Measurements from ENCODE around the gene RLBP1.

The RLBP1 gene

DNA sequence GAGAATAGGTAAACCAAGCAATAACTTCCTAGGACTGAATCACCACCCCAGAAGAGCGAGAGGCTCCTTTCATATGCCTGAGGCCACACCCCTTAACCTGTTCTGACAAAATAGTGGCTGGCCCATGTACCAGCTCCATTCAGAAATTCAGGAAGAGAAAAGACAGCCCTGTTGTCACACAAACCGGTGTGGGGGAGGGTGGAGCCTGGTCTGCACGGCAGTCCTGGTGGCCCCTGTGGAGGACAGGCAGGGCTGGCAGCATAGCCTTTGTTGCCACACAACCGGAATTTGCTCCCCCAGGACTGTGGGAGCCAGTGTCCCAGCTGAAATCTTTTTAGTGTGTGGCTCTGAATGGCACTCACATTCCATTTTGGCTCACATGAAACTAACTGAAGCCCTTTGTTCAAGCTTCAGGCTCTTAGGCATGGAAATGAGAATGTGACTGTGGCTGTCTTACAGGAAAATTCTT, 23.8 kb downstream of the RLBP1 start:
- peaks cover 32% of the 10 kb centered on the region; the same call in 1 of the 2 replicates for H3K36me3 ChIP-seq (ENCODE audit: insufficient read depth, low read length)
- no peak overlapping the region for H3K4me3 ChIP-seq (ENCODE audit: low read length, poor library complexity, severe bottlenecking)
- no peak overlapping the region for H3K9ac ChIP-seq (ENCODE audit: low read depth, low read length, poor library complexity, severe bottlenecking)
- no peak for TF ChIP-seq EZH2phosphoT487 (IDR thresholded peaks at IDR 0.05; ENCODE audit: borderline replicate concordance)
- TF ChIP-seq, protein P1, sequence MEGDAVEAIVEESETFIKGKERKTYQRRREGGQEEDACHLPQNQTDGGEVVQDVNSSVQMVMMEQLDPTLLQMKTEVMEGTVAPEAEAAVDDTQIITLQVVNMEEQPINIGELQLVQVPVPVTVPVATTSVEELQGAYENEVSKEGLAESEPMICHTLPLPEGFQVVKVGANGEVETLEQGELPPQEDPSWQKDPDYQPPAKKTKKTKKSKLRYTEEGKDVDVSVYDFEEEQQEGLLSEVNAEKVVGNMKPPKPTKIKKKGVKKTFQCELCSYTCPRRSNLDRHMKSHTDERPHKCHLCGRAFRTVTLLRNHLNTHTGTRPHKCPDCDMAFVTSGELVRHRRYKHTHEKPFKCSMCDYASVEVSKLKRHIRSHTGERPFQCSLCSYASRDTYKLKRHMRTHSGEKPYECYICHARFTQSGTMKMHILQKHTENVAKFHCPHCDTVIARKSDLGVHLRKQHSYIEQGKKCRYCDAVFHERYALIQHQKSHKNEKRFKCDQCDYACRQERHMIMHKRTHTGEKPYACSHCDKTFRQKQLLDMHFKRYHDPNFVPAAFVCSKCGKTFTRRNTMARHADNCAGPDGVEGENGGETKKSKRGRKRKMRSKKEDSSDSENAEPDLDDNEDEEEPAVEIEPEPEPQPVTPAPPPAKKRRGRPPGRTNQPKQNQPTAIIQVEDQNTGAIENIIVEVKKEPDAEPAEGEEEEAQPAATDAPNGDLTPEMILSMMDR (conservative IDR thresholded peaks at IDR 0.05; ENCODE audit: low read length), result no peak
- no peaks in the 10 kb centered on the region for H3K79me2 ChIP-seq (ENCODE audit: insufficient read depth, low read length)
- H2AFZ ChIP-seq (ENCODE audit: low read length), result no peak overlapping the region
- H4K20me1 ChIP-seq (ENCODE audit: insufficient read depth, low read length, poor library complexity, severe bottlenecking), result no peaks in the 10 kb centered on the region
- no peaks in the 10 kb centered on the region for H3K9me2 ChIP-seq (replicated peaks; ENCODE audit: low read depth, low read length)
- no peaks in the 10 kb centered on the region for H3K9me3 ChIP-seq (ENCODE audit: insufficient read depth, low read depth, low read length)
- H3K27me3 ChIP-seq (ENCODE audit: insufficient read depth, low read length, poor library complexity, severe bottlenecking), result no peaks in the 10 kb centered on the region
- H3K4me2 ChIP-seq (ENCODE audit: low read depth, low read length, poor library complexity, severe bottlenecking), result no peak overlapping the region
- H3F3A ChIP-seq (ENCODE audit: low read depth), result no peaks in the 10 kb centered on the region
- no peaks in the 10 kb centered on the region for H3K4me1 ChIP-seq (ENCODE audit: insufficient read depth, low read length, poor library complexity, severe bottlenecking)

- Histone ChIP-seq H4K20me1 (ENCODE audit: insufficient read depth, low read length, poor library complexity, severe bottlenecking) (no peaks in the 10 kb centered on the region), H3K4me1 (ENCODE audit: insufficient read depth, low read length, poor library complexity, severe bottlenecking) (peaks cover 3% of the 10 kb centered on the region), H3F3A (ENCODE audit: low read depth) (no peaks in the 10 kb centered on the region), H3K9me2 (replicated peaks; ENCODE audit: low read depth, low read length) (no peaks in the 10 kb centered on the region), H3K9me3 (ENCODE audit: insufficient read depth, low read depth, low read length) (no peaks in the 10 kb centered on the region), H2AFZ (ENCODE audit: low read length) (no peak overlapping the region), H3K4me3 (ENCODE audit: low read length, poor library complexity, severe bottlenecking) (no peak overlapping the region), H3K27me3 (ENCODE audit: insufficient read depth, low read length, poor library complexity, severe bottlenecking) (no peaks in the 10 kb centered on the region), H3K9ac (ENCODE audit: low read depth, low read length, poor library complexity, severe bottlenecking) (no peak overlapping the region), H3K4me2 (ENCODE audit: low read depth, low read length, poor library complexity, severe bottlenecking) (no peak overlapping the region), H3K36me3 (ENCODE audit: insufficient read depth, low read length) (peaks cover 36% of the 10 kb centered on the region; the same call in 1 of the 2 replicates), H3K79me2 (ENCODE audit: insufficient read depth, low read length) (no peaks in the 10 kb centered on the region)
- no peak for TF ChIP-seq EZH2phosphoT487 (IDR thresholded peaks at IDR 0.05; ENCODE audit: borderline replicate concordance)
- TF ChIP-seq, protein P1 (conservative IDR thresholded peaks at IDR 0.05; ENCODE audit: low read length), result no peak
Observed at GRCh38 chr15:89196994-89197393, 24.4 kb downstream of the RLBP1 start.

- Histone ChIP-seq H4K20me1 (ENCODE audit: insufficient read depth, low read length, poor library complexity, severe bottlenecking) (no peaks in the 10 kb centered on the region), H3K36me3 (ENCODE audit: insufficient read depth, low read length) (peaks cover 41% of the 10 kb centered on the region; the same call in 1 of the 2 replicates), H3K27me3 (ENCODE audit: insufficient read depth, low read length, poor library complexity, severe bottlenecking) (no peaks in the 10 kb centered on the region), H3K4me2 (ENCODE audit: low read depth, low read length, poor library complexity, severe bottlenecking) (no peak overlapping the region), H3K4me3 (ENCODE audit: low read length, poor library complexity, severe bottlenecking) (no peak overlapping the region), H3K9ac (ENCODE audit: low read depth, low read length, poor library complexity, severe bottlenecking) (no peak overlapping the region), H3F3A (ENCODE audit: low read depth) (no peaks in the 10 kb centered on the region), H3K9me2 (replicated peaks; ENCODE audit: low read depth, low read length) (no peaks in the 10 kb centered on the region), H3K4me1 (ENCODE audit: insufficient read depth, low read length, poor library complexity, severe bottlenecking) (peaks cover 6% of the 10 kb centered on the region), H3K9me3 (ENCODE audit: insufficient read depth, low read depth, low read length) (no peaks in the 10 kb centered on the region), H2AFZ (ENCODE audit: low read length) (no peak overlapping the region), H3K79me2 (ENCODE audit: insufficient read depth, low read length) (no peaks in the 10 kb centered on the region)
- TF ChIP-seq EZH2phosphoT487 (IDR thresholded peaks at IDR 0.05; ENCODE audit: borderline replicate concordance), result no peak
- TF ChIP-seq, protein P1 (conservative IDR thresholded peaks at IDR 0.05; ENCODE audit: low read length), result no peak
Observed at GRCh38 chr15:89196241-89196640, 25.1 kb downstream of the RLBP1 start.
